K562 (cell line): Measurements from ENCODE around the gene HINT3. TPM values are rescaled to one million over a fixed set of nuclear protein-coding genes. Genes with fewer than 3 reads are reported as not detected.

Experiments
- CBX2 ChIP-seq: fragments of 200-600 bp; sonication (generic); IDR thresholded peaks from one replicate; pipeline ENCODE4 v1.6.1; 2012; ENCODE audit warnings: mild to moderate bottlenecking, low read length, inconsistent platforms; ENCODE audit not compliant: insufficient read depth, poor library complexity, severe bottlenecking
- CEBPB ChIP-seq: fragments of 450-650 bp; IDR thresholded peaks from 2 replicates; pipeline ENCODE4 v1.6.1; 2016; ENCODE audit warnings: missing genetic modification characterization, missing compliant biosample characterization
- EHMT2 ChIP-seq: fragments of 450-650 bp; IDR thresholded peaks from 2 replicates; pipeline ENCODE4 v1.6.1; 2018; ENCODE audit warnings: antibody characterized with exemption
- GABPB2 ChIP-seq: fragments of 250-450 bp; sonication (Bioruptor Pico); conservative IDR thresholded peaks from 2 replicates; pipeline ENCODE4 v1.5.1; 2021; ENCODE audit warnings: mild to moderate bottlenecking
- HDAC1 ChIP-seq, 2 experiments: fragments of 450-650 bp; IDR thresholded peaks; 2 replicates each; pipeline ENCODE4 v1.6.1; 2016 to 2017; ENCODE audit warnings: inconsistent platforms in 1 of 2, mild to moderate bottlenecking in 1 of 2, moderate library complexity in 1 of 2
- IFI16 ChIP-seq: fragments of 250-450 bp; sonication (Bioruptor Pico); IDR thresholded peaks from 2 replicates; pipeline ENCODE4 v2.1.2; 2022; ENCODE audit warnings: mild to moderate bottlenecking, inconsistent platforms
- JUND ChIP-seq, 2 experiments: IDR thresholded peaks; 2 replicates in 1 of 2; 3 replicates in 1 of 2; pipeline ENCODE4 v1.6.1; 2011; ENCODE audit warnings: borderline replicate concordance in 2 of 2, low read depth in 2 of 2, low read length in 2 of 2, improper control_type of control experiment in 1 of 2, missing biosample characterization in 1 of 2, missing genetic modification characterization in 1 of 2, missing genetic modification reagents in 1 of 2
- MBD1 ChIP-seq: fragments of 250-450 bp; sonication (Bioruptor Pico); IDR thresholded peaks from 2 replicates; pipeline ENCODE4 v1.8.0; 2022; ENCODE audit warnings: inconsistent platforms
- MLLT1 ChIP-seq, 2 experiments: fragments of 450-650 bp; IDR thresholded peaks; 2 replicates each; pipeline ENCODE4 v1.6.1; 2016
- NR2C1 ChIP-seq, 2 experiments: fragments of 450-650 bp; IDR thresholded peaks; 2 replicates each; pipeline ENCODE4 v1.6.1; 2017; ENCODE audit warnings: mild to moderate bottlenecking in 2 of 2, antibody characterized with exemption in 1 of 2, inconsistent platforms in 1 of 2, missing compliant biosample characterization in 1 of 2, missing genetic modification characterization in 1 of 2
- POLR2B ChIP-seq: fragments of 450-650 bp; IDR thresholded peaks from 2 replicates; pipeline ENCODE4 v1.6.1; 2018; ENCODE audit warnings: low read depth; ENCODE audit not compliant: partially characterized antibody
- RFX5 ChIP-seq: IDR thresholded peaks from 2 replicates; pipeline ENCODE4 v1.6.1; 2011; ENCODE audit warnings: low read depth, mild to moderate bottlenecking, improper control_type of control experiment, low read length
- SIN3B ChIP-seq: fragments of 450-650 bp; IDR thresholded peaks from 2 replicates; pipeline ENCODE4 v1.6.1; 2017; ENCODE audit warnings: low read depth, mild to moderate bottlenecking, moderate library complexity
- SMAD3 ChIP-seq: fragments of 450-650 bp; formaldehyde crosslinking; conservative IDR thresholded peaks from 2 replicates; pipeline ENCODE4 v1.4.0; 2020; ENCODE audit warnings: mild to moderate bottlenecking
- SNAPC5 ChIP-seq: fragments of 250-450 bp; sonication (Bioruptor Pico); IDR thresholded peaks from 2 replicates; pipeline ENCODE4 v1.8.0; 2021; ENCODE audit warnings: moderate library complexity, mild to moderate bottlenecking, inconsistent platforms
- XRCC3 ChIP-seq: fragments of 450-650 bp; IDR thresholded peaks from 2 replicates; pipeline ENCODE4 v1.6.1; 2017; ENCODE audit warnings: mild to moderate bottlenecking, moderate library complexity
- ZNF436 ChIP-seq: fragments of 250-450, 450-650 bp; sonication (Bioruptor Pico); formaldehyde crosslinking; IDR thresholded peaks from 2 replicates; pipeline ENCODE4 v1.7.0; 2020; ENCODE audit warnings: mild to moderate bottlenecking
- ZNF655 ChIP-seq: fragments of 250-450 bp; sonication (Bioruptor Pico); IDR thresholded peaks from 2 replicates; pipeline ENCODE4 v1.5.0; 2021
- ZNF77 ChIP-seq: fragments of 250-450 bp; sonication (Bioruptor Pico); IDR thresholded peaks from 2 replicates; pipeline ENCODE4 v1.5.0; 2020
- polyA plus RNA-seq, 8 experiments: library from polyadenylated mRNA; depleted of rRNA in 4 of 8; stranded (reverse) in 5 of 8; unstranded in 3 of 8; fragments of >200 nt; fragmentation: Nextera tagmentation in 2 of 8; fragmentation: Illumina TruSeq in 1 of 8; extraction: Ambion mirVana in 2 of 8; extraction: Trizol in 1 of 8; gene quantifications; 2 replicates each; pipeline versions ENCODE4 v1.2.1 to v1.2.3, GENCODE V29; 2011 to 2014; ENCODE audit warnings: inconsistent platforms in 1 of 8, missing spikeins in 1 of 8
- total RNA-seq, 7 experiments: library from RNA; depleted of rRNA in 6 of 7; stranded (reverse); fragments of >200 nt in 6 of 7; fragmentation: Illumina TruSeq in 2 of 7; extraction: Trizol in 2 of 7; gene quantifications; 2 replicates each; pipeline versions ENCODE4 v1.2.1 to v1.2.3, GENCODE V29; 2011 to 2021; ENCODE audit warnings: low replicate concordance in 1 of 7

Gene HINT3
- total and polyA plus RNA-seq, 9 of the 15 experiments (the other 6 are each of a cell fraction or from before 2014, with no cell fraction given), result 1.4 to 16.6 (median 10.8) TPM

GRCh38 chr6:125948455-125948854 lies 8.1 kb upstream of the HINT3 start (continued):
- TF ChIP-seq MBD1, result 0 out of 2 replicates have a peak, but pooled peaks have one; percentile 50
- no peak for TF ChIP-seq ZNF436 (CRISPR knock-in tag)
- TF ChIP-seq SNAPC5, result no peak
- TF ChIP-seq IFI16 (CRISPR knock-in tag), result no peak
- no peak for TF ChIP-seq POLR2B
- TF ChIP-seq GABPB2 (CRISPR knock-in tag), result no peak
- no peak for TF ChIP-seq XRCC3
- TF ChIP-seq CBX2, result no peak
- peak; percentile 28; the same call in 1 of the 2 replicates for TF ChIP-seq EHMT2
- no peak for TF ChIP-seq ZNF77
- TF ChIP-seq JUND (IDR thresholded peaks at IDR 0.05; ENCODE audit: borderline replicate concordance, low read depth, low read length), result no peak
- TF ChIP-seq JUND (tag; IDR thresholded peaks at IDR 0.05; ENCODE audit: borderline replicate concordance, low read depth, low read length), result 0 out of 3 replicates have a peak, but pooled peaks have one; percentile 16
- no peak for TF ChIP-seq ZNF655 (CRISPR knock-in tag)
- 0 out of 2 replicates have a peak, but pooled peaks have one; percentile 43 for TF ChIP-seq CEBPB (tag)
- TF ChIP-seq SMAD3 (CRISPR knock-in tag), result no peak
- peak; percentile 34; the same call in 1 of the 2 replicates for TF ChIP-seq NR2C1 (IDR thresholded peaks at IDR 0.05)
- no peak for TF ChIP-seq NR2C1 (tag; IDR thresholded peaks at IDR 0.05)
- no peak for TF ChIP-seq MLLT1 (IDR thresholded peaks at IDR 0.05)
- no peak for TF ChIP-seq RFX5
- peak in 1 of 2 experiments; percentile 28; a peak in 1 of 4 replicates for TF ChIP-seq HDAC1 (IDR thresholded peaks at IDR 0.05)
- TF ChIP-seq SIN3B, result 0 out of 2 replicates have a peak, but pooled peaks have one; percentile 15
